ENCODE data around the gene DSCAML1. TPM values are rescaled to one million over a fixed set of nuclear protein-coding genes. Genes with fewer than 3 reads are reported as not detected.

DSCAML1 gene
- polyA plus RNA-seq, 2 donors, result 0.04 TPM

- H3K36me3 ChIP-seq (ENCODE audit: control insufficient read depth in 2 of 2, insufficient read depth in 2 of 2, low read length in 1 of 2), result no peaks in the 10 kb centered on the region
- H3K27me3 ChIP-seq (ENCODE audit: control insufficient read depth in 1 of 2, insufficient read depth in 2 of 2, low read length in 2 of 2), result no peaks in the 10 kb centered on the region
- peaks cover 0 to 2% of the 10 kb centered on the region in 2 donors for H3K9me3 ChIP-seq (ENCODE audit: control insufficient read depth in 2 of 2, insufficient read depth in 1 of 2, low read depth in 1 of 2, low read length in 1 of 2)
- 68 to 72% methylated on average over 4 of the region's 4 CpGs for WGBS, 2 donors
- H3K4me1 ChIP-seq (ENCODE audit: control insufficient read depth in 2 of 2, insufficient read depth in 2 of 2, low read length in 1 of 2), result no peaks in the 10 kb centered on the region
- no peak overlapping the region for H3K4me3 ChIP-seq (ENCODE audit: low read depth in 1 of 2, low read length in 2 of 2)
- H3K27ac ChIP-seq (ENCODE audit: low read depth in 2 of 2, low read length in 1 of 2), result no peak overlapping the region
Measured at GRCh38 chr11:117610901-117611300, 186.1 kb downstream of the DSCAML1 start.

GRCh38 chr11:117610045-117610444 is 187.0 kb downstream of the DSCAML1 start:
- H3K9me3 ChIP-seq (ENCODE audit: control insufficient read depth in 2 of 2, insufficient read depth in 1 of 2, low read depth in 1 of 2, low read length in 1 of 2), result peaks cover 0 to 2% of the 10 kb centered on the region in 2 donors
- H3K4me3 ChIP-seq (ENCODE audit: low read depth in 1 of 2, low read length in 2 of 2), result no peak overlapping the region
- no peaks in the 10 kb centered on the region for H3K36me3 ChIP-seq (ENCODE audit: control insufficient read depth in 2 of 2, insufficient read depth in 2 of 2, low read length in 1 of 2)
- H3K27ac ChIP-seq (ENCODE audit: low read depth in 2 of 2, low read length in 1 of 2), result no peak overlapping the region
- H3K27me3 ChIP-seq (ENCODE audit: control insufficient read depth in 1 of 2, insufficient read depth in 2 of 2, low read length in 2 of 2), result no peaks in the 10 kb centered on the region
- no peaks in the 10 kb centered on the region for H3K4me1 ChIP-seq (ENCODE audit: control insufficient read depth in 2 of 2, insufficient read depth in 2 of 2, low read length in 1 of 2)
- WGBS, 2 donors, result 53 to 61% methylated on average over 4 of the region's 4 CpGs

- H3K36me3 ChIP-seq (ENCODE audit: control insufficient read depth in 2 of 2, insufficient read depth in 2 of 2, low read length in 1 of 2), result no peaks in the 10 kb centered on the region
- no peak overlapping the region for H3K27ac ChIP-seq (ENCODE audit: low read depth in 2 of 2, low read length in 1 of 2)
- no peaks in the 10 kb centered on the region for H3K9me3 ChIP-seq (ENCODE audit: control insufficient read depth in 2 of 2, insufficient read depth in 1 of 2, low read depth in 1 of 2, low read length in 1 of 2)
- no peaks in the 10 kb centered on the region for H3K4me1 ChIP-seq (ENCODE audit: control insufficient read depth in 2 of 2, insufficient read depth in 2 of 2, low read length in 1 of 2)
- no peaks in the 10 kb centered on the region for H3K27me3 ChIP-seq (ENCODE audit: control insufficient read depth in 1 of 2, insufficient read depth in 2 of 2, low read length in 2 of 2)
- WGBS, 2 donors, result 80 to 90% methylated on average over 5 of the region's 5 CpGs
- no peak overlapping the region for H3K4me3 ChIP-seq (ENCODE audit: low read depth in 1 of 2, low read length in 2 of 2)
Measured at GRCh38 chr11:117607449-117607848, 189.6 kb downstream of the DSCAML1 start.

GRCh38 chr11:117606790-117607189 is 190.2 kb downstream of the DSCAML1 start:
- Histone ChIP-seq H3K4me1 (ENCODE audit: control insufficient read depth in 2 of 2, insufficient read depth in 2 of 2, low read length in 1 of 2) (no peaks in the 10 kb centered on the region), H3K27me3 (ENCODE audit: control insufficient read depth in 1 of 2, insufficient read depth in 2 of 2, low read length in 2 of 2) (no peaks in the 10 kb centered on the region), H3K27ac (ENCODE audit: low read depth in 2 of 2, low read length in 1 of 2) (no peak overlapping the region), H3K9me3 (ENCODE audit: control insufficient read depth in 2 of 2, insufficient read depth in 1 of 2, low read depth in 1 of 2, low read length in 1 of 2) (no peaks in the 10 kb centered on the region), H3K4me3 (ENCODE audit: low read depth in 1 of 2, low read length in 2 of 2) (no peak overlapping the region), H3K36me3 (ENCODE audit: control insufficient read depth in 2 of 2, insufficient read depth in 2 of 2, low read length in 1 of 2) (no peaks in the 10 kb centered on the region)
- 80 to 85% methylated on average over 5 of the region's 5 CpGs for WGBS, 2 donors

GRCh38 chr11:117606211-117606610 is 190.8 kb downstream of the DSCAML1 start:
- WGBS, 2 donors, result 54 to 56% methylated on average over 5 of the region's 5 CpGs
- no peaks in the 10 kb centered on the region for H3K27me3 ChIP-seq (ENCODE audit: control insufficient read depth in 1 of 2, insufficient read depth in 2 of 2, low read length in 2 of 2)
- no peaks in the 10 kb centered on the region for H3K4me1 ChIP-seq (ENCODE audit: control insufficient read depth in 2 of 2, insufficient read depth in 2 of 2, low read length in 1 of 2)
- no peak overlapping the region for H3K27ac ChIP-seq (ENCODE audit: low read depth in 2 of 2, low read length in 1 of 2)
- H3K4me3 ChIP-seq (ENCODE audit: low read depth in 1 of 2, low read length in 2 of 2), result no peak overlapping the region
- H3K9me3 ChIP-seq (ENCODE audit: control insufficient read depth in 2 of 2, insufficient read depth in 1 of 2, low read depth in 1 of 2, low read length in 1 of 2), result no peaks in the 10 kb centered on the region
- no peaks in the 10 kb centered on the region for H3K36me3 ChIP-seq (ENCODE audit: control insufficient read depth in 2 of 2, insufficient read depth in 2 of 2, low read length in 1 of 2)

- Histone ChIP-seq H3K9me3 (ENCODE audit: control insufficient read depth in 2 of 2, insufficient read depth in 1 of 2, low read depth in 1 of 2, low read length in 1 of 2) (no peaks in the 10 kb centered on the region), H3K36me3 (ENCODE audit: control insufficient read depth in 2 of 2, insufficient read depth in 2 of 2, low read length in 1 of 2) (no peaks in the 10 kb centered on the region), H3K27me3 (ENCODE audit: control insufficient read depth in 1 of 2, insufficient read depth in 2 of 2, low read length in 2 of 2) (no peaks in the 10 kb centered on the region), H3K4me1 (ENCODE audit: control insufficient read depth in 2 of 2, insufficient read depth in 2 of 2, low read length in 1 of 2) (no peaks in the 10 kb centered on the region), H3K4me3 (ENCODE audit: low read depth in 1 of 2, low read length in 2 of 2) (no peak overlapping the region), H3K27ac (ENCODE audit: low read depth in 2 of 2, low read length in 1 of 2) (no peak overlapping the region)
- WGBS, 2 donors, result 88 to 91% methylated on average over 8 of the region's 8 CpGs
Measured at GRCh38 chr11:117605331-117605730, 191.7 kb downstream of the DSCAML1 start.

- H3K27me3 ChIP-seq (ENCODE audit: control insufficient read depth in 1 of 2, insufficient read depth in 2 of 2, low read length in 2 of 2), result no peaks in the 10 kb centered on the region
- H3K27ac ChIP-seq (ENCODE audit: low read depth in 2 of 2, low read length in 1 of 2), result no peak overlapping the region
- H3K9me3 ChIP-seq (ENCODE audit: control insufficient read depth in 2 of 2, insufficient read depth in 1 of 2, low read depth in 1 of 2, low read length in 1 of 2), result no peaks in the 10 kb centered on the region
- no peaks in the 10 kb centered on the region for H3K36me3 ChIP-seq (ENCODE audit: control insufficient read depth in 2 of 2, insufficient read depth in 2 of 2, low read length in 1 of 2)
- H3K4me1 ChIP-seq (ENCODE audit: control insufficient read depth in 2 of 2, insufficient read depth in 2 of 2, low read length in 1 of 2), result no peaks in the 10 kb centered on the region
- no peak overlapping the region for H3K4me3 ChIP-seq (ENCODE audit: low read depth in 1 of 2, low read length in 2 of 2)
- WGBS, 2 donors, result 41 to 53% methylated on average over 14 of the region's 14 CpGs
Measured at GRCh38 chr11:117604336-117604995, 192.6 kb downstream of the DSCAML1 start.

- H3K4me1 ChIP-seq (ENCODE audit: control insufficient read depth in 2 of 2, insufficient read depth in 2 of 2, low read length in 1 of 2), result no peaks in the 10 kb centered on the region
- no peaks in the 10 kb centered on the region for H3K9me3 ChIP-seq (ENCODE audit: control insufficient read depth in 2 of 2, insufficient read depth in 1 of 2, low read depth in 1 of 2, low read length in 1 of 2)
- no peak overlapping the region for H3K27ac ChIP-seq (ENCODE audit: low read depth in 2 of 2, low read length in 1 of 2)
- no peaks in the 10 kb centered on the region for H3K36me3 ChIP-seq (ENCODE audit: control insufficient read depth in 2 of 2, insufficient read depth in 2 of 2, low read length in 1 of 2)
- WGBS, 2 donors, result 77 to 80% methylated on average over 5 of the region's 5 CpGs
- H3K27me3 ChIP-seq (ENCODE audit: control insufficient read depth in 1 of 2, insufficient read depth in 2 of 2, low read length in 2 of 2), result no peaks in the 10 kb centered on the region
- no peak overlapping the region for H3K4me3 ChIP-seq (ENCODE audit: low read depth in 1 of 2, low read length in 2 of 2)
Measured at GRCh38 chr11:117603932-117604331, 193.1 kb downstream of the DSCAML1 start.

GRCh38 chr11:117601006-117601708 is 195.9 kb downstream of the DSCAML1 start:
- Histone ChIP-seq H3K4me3 (ENCODE audit: low read depth in 1 of 2, low read length in 2 of 2) (no peak overlapping the region), H3K4me1 (ENCODE audit: control insufficient read depth in 2 of 2, insufficient read depth in 2 of 2, low read length in 1 of 2) (no peaks in the 10 kb centered on the region), H3K9me3 (ENCODE audit: control insufficient read depth in 2 of 2, insufficient read depth in 1 of 2, low read depth in 1 of 2, low read length in 1 of 2) (no peaks in the 10 kb centered on the region), H3K27me3 (ENCODE audit: control insufficient read depth in 1 of 2, insufficient read depth in 2 of 2, low read length in 2 of 2) (no peaks in the 10 kb centered on the region), H3K27ac (ENCODE audit: low read depth in 2 of 2, low read length in 1 of 2) (no peak overlapping the region), H3K36me3 (ENCODE audit: control insufficient read depth in 2 of 2, insufficient read depth in 2 of 2, low read length in 1 of 2) (no peaks in the 10 kb centered on the region)
- 67 to 74% methylated on average over 9 of the region's 9 CpGs for WGBS, 2 donors

Data from esophagus (tissue), 2 donors.